ENCODE measurements around the gene SEPTIN6.

Gene SEPTIN6

GRCh38 chrX:119693040-119693995 lies at the start of gene SEPTIN6:
Gene SEPTIN6, minus strand, starts transcription at chrX:119693168. Its CDS starts 63 bp downstream, at chrX:119693105.
- peak in 1 of 2 experiments; percentile 34 for DNase-seq

DNA sequence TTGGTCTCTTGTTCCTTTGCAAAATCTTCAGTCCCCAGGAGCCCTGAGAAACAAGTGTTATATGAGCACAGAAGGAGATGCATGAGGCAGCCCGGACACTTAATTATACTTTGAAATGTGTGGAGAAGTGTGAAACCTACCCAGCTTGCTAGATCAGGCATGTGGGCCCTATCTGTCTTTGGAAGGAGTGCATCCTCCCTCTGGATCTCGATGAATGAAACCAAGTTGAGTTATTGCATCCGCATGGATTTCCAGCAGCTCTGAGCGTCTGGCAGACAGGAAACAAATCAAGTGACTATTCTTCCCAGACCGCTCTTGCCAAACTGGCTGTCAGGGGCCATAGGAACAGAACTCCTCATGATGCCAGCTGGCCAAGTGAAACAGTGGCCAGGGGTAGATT lies 45.8 kb upstream of the SEPTIN6 start:
- peak in 1 of 2 experiments; percentile 20 for DNase-seq

DNA sequence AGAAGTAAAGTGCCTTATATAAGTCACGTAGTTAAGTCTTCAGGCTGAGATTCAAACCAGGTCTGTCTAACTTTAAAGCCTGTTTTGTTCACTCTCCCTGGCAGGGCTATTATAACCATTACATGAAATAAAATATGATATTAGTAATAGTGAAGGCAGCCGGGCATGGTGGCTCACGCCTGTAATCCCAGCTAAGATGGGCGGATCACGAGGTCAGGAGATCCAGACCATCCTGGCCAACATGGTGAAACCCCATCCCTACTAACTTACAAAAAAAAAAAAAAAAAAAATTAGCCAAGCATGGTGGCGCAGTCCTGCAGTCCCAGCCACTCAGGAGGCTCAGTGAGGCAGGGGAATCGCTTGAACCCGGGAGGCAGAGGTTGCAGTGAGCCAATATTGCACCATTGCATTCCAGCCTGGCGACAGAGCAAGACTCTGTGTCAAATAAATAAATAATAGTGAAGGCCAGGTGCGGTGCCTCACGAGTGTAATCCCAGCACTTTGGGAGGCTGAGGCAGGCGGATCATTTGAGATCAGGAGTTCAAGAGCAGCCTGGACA lies 43.3 kb upstream of the SEPTIN6 start:
- DNase-seq, result no peak

- peak in 1 of 2 experiments; percentile 16 for DNase-seq
Measured at GRCh38 chrX:119735467-119735866, 42.5 kb upstream of the SEPTIN6 start.

- peak; percentile 49 to 81 for DNase-seq
Measured at GRCh38 chrX:119734897-119735339, 42.0 kb upstream of the SEPTIN6 start.

DNA sequence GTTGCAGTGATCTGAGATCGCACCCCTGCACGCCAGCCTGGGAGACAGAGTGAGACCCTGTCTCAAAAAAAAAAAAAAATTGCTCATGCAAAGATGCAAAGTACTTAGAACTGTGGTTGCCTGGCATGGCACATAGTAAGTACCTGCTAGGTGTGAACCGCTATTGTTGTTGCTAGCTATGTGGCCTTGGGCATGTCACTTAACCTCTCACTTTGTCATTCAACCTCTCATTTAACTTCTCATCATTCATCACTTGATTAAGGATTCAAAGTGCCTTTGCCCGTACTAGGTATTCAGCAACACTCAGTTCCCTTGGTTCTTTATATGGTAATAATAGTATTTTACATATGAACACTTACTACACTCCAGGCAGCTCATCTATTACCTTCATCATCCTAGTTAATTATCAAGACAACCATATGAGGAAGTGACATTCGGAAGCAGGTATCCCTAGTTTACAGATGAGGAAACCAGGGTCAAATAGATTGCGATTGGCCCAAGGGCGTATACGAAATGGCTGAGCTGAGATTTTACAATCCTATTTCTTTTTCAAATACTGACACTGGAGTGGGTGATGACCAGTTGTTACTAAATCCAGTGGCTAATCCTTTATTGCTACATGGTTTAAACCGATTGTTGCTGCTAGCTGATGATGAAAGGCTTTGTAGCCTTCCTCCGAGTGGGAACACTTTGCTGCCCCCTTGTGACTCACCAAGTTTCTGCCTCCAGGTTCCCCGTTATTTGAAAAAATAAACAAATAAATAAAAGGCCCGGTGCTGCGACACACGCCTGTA lies 36.6 kb upstream of the SEPTIN6 start:
- DNase-seq, result peak in 1 of 2 experiments; percentile 58

DNA sequence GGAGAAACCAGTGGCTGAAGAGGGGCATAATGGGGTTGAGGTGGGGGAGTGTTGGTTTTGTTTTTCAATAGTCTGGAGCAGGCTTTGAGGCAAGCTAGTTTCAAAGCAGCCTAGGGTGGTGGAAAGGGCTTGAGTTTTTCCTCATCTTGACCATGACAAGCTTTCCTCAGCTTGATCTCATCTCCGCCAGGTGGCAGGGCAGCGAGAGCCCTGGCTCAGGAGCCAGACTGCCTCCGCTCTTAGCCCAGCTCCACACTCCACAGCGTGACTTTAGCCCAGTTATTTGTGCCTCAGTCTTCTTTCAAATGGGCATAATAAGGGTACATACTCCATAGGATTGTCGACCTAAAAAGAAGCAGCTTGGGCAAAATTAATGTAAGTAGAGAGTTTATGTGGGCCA lies 35.5 kb upstream of the SEPTIN6 start:
- DNase-seq, result no peak

DNA sequence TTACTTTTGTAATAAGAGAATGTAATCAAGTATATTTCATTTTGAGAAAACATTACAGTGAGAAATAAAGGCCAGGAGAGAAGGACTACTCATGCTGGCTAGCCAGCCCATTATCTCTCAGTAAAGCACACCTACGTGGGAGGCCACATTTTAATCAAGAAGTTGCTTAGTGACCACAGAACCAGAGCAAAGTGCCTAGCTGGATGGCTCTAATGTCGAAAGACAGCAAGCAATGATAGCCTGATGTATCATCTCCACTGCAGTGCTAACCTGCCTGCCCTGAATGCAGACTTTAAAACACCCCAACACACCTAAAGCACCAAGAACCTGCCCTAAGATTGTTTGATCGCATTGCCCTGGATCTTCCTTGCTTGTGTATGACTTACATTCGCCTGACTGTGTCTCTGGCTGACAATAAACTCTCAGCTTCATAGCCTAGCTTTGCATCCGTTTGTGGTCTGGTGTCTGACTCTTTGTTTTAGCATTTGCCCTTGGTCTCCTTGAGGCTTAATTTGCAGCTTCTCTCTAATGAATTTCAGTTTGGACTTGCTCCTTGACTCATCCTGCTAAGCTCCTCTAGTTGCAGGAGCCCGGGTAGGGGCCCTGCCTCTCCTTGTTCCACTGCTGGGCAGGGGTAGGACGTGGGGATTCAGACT lies 34.1 kb upstream of the SEPTIN6 start:
- DNase-seq, result no peak

- DNase-seq, result no peak
Measured at GRCh38 chrX:119721926-119722325, 29.0 kb upstream of the SEPTIN6 start.

- no peak for DNase-seq
Measured at GRCh38 chrX:119721487-119721886, 28.5 kb upstream of the SEPTIN6 start.

- DNase-seq, result no peak
Measured at GRCh38 chrX:119709630-119710029, 16.7 kb upstream of the SEPTIN6 start.

DNA sequence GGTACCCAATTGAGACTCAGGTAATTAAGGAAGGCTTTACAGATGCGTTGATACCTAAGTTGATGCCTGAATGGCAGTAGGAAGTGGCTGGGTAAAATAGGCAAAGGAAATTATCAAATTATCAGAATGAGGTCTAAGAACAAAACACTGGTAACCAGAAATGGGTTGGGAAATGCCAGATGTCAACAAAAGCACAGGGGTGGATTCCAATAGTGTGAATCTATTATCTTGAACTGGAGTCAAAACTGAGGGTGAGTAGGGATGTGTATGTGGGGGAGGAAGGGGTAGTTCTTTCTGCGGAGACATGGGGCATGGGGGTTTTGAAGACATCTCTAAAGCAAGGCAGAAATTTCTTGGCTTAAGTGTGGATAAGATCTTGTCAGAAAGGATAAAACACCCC lies 16.0 kb upstream of the SEPTIN6 start:
- DNase-seq, result no peak

GRCh38 chrX:119706616-119707015 lies 13.6 kb upstream of the SEPTIN6 start:
- no peak for DNase-seq

DNA sequence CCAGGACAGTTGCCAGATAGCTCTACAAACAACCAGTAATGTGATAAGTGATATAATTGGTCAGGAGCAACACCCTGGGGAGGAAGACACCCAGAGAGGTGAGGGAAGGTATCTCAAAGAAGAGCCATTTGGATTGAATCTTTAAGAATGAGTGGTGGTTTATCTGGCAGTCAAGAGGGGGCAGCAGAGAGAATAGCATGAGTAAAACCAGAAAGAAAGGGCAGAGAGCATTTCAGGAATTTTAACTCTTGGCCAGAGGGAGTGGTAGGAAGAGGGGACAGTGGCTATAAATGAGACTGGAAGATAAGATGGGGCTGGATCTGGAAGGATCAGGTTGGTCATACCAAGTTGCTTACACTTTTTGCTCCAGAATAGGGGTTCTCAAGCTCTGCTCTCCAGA lies 5.9 kb upstream of the SEPTIN6 start:
- peak; percentile 18 to 30 for DNase-seq

DNA sequence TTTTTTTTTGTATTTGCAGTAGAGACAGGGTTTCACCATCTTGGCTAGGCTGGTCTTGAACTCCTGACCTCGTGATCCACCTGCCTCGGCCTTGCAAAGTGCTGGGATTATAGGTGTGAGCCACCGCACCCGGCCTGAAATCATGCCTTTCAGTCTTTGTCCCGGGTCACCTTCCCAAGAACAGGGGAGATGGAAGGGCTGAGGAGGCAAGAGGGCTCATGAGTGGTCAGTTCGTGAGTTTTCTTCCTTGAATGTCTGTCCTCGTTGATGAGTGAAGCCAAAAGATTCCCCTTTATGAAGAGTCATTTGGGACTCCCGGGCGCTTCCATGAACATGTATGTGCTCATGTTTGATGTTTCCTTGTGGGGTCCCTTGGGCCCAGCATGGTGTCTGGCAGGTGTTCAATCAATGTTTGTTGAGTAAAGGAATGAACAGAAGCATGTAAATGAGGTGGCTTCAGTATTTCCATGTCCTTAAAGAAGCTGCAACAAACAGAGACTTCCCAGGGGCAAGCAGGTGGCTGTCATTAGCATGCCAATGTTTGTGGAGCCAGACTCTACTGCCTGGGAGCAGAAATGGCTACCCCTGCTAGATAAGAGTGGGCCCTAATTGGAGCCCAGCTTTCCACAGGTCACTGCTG lies 3.4 kb upstream of the SEPTIN6 start:
- DNase-seq, result no peak

DNA sequence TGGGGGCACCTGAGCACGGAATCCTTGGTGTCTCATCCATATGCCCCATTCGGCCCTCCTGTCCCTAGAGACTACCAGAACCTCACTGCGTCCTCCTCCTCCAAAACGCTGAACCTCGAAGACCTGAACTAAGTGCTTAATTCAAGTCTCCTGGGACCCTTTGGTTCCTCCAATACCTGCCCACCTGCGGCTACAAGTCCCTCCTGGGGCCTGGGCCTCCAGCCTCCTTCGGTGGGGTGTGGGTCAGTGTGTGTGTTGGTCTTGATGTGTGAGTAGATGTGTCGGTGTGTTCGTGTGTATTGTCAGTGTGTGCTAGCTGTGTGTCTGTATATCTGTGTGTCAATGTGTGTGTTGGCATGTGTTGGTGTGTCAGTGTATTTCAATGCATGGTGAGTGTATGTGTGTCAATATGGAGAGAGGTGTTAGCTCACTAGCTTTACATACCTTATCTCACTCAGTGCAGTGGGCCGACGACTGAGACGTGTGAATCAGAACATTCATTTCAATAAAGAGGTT lies 2.6 kb upstream of the SEPTIN6 start:
- DNase-seq, result no peak

- no peak for DNase-seq
Measured at GRCh38 chrX:119694601-119695534, 1.9 kb upstream of the SEPTIN6 start.

DNA sequence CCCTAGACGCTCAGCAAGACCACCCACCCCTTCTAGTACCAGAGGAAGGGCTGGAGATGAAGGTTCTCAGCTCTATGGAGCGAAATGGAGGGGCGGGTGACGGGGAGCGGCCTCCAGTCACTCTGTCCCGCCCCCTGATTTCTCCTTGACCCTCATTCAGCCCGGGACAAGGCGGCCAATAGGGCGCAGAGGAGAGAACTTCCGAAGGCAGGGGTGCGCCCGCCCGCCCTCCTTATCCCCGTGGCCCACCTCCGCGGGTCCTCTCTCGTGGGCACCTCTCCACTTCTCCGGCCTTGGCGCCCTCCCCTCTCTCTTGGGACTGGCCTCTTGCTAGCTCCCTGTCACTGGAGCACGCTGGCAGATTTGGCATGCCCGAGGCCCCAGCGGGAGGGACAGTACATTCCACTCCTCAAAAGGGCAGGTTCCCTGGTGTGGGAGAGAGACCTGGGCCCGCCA lies 1.1 kb upstream of the SEPTIN6 start:
- no peak for DNase-seq

GRCh38 chrX:119692191-119693039 lies 553 bp downstream of the SEPTIN6 start:
- DNase-seq, result peak in 1 of 2 experiments; percentile 26

Measured in NCI-H446 (cell line).